Common myeloid progenitor, CD34-positive (primary cell): ENCODE data around the gene SP9.

Experiments
- CTCF ChIA-PET: fragments of 350-600 bp; sonication (Branson Sonifier 250); formaldehyde crosslinking; loops from one replicate; lab custom pipeline; 2021; ENCODE audit warnings: antibody characterized with exemption; lab: Charles Lee
- POLR2A ChIA-PET: fragments of 350-600 bp; sonication (Branson Sonifier 250); formaldehyde crosslinking; loops from one replicate; lab custom pipeline; 2021; ENCODE audit warnings: antibody characterized with exemption; lab: Charles Lee
- DNase-seq, 3 donors: peaks; one replicate each; pipeline versions ENCODE4 v3.0.0 to v3.0.0-alpha.2; 2013
- H3K27ac ChIP-seq, 2 experiments: 1 replicate in 1 of 2; 2 replicates in 1 of 2; pipeline ENCODE4 v1.7.0; 2013; ENCODE audit warnings: inconsistent platforms in 2 of 2, low read length in 2 of 2, mild to moderate bottlenecking in 2 of 2, low read depth in 1 of 2, moderate library complexity in 1 of 2; ENCODE audit not compliant: severe bottlenecking in 2 of 2, insufficient read depth in 1 of 2, poor library complexity in 1 of 2
- H3K27me3 ChIP-seq, 5 experiments: replicated peaks in 2 of 5; 1 replicate in 3 of 5; 2 replicates in 2 of 5; pipeline versions ENCODE4 v1.6.1 to v1.7.0; 2013; ENCODE audit warnings: low read length in 4 of 5, mild to moderate bottlenecking in 2 of 5, moderate library complexity in 2 of 5, inconsistent platforms in 1 of 5; ENCODE audit not compliant: insufficient read depth in 5 of 5, control insufficient read depth in 4 of 5
- H3K36me3 ChIP-seq, 4 experiments: 1 replicate in 2 of 4; 2 replicates in 2 of 4; pipeline versions ENCODE4 v1.6.1 to v1.7.0; 2013; ENCODE audit warnings: low read length in 3 of 4, control low read depth in 1 of 4, mild to moderate bottlenecking in 1 of 4; ENCODE audit not compliant: control insufficient read depth in 4 of 4, insufficient read depth in 4 of 4
- H3K4me1 ChIP-seq, 4 experiments: 1 replicate in 3 of 4; 2 replicates in 1 of 4; pipeline versions ENCODE4 v1.6.1 to v1.7.1; 2013; ENCODE audit warnings: low read length in 3 of 4, mild to moderate bottlenecking in 3 of 4, control low read depth in 1 of 4, inconsistent platforms in 1 of 4, moderate library complexity in 1 of 4; ENCODE audit not compliant: control insufficient read depth in 4 of 4, insufficient read depth in 4 of 4; ENCODE audit errors: control extremely low read depth in 1 of 4
- H3K4me3 ChIP-seq, 7 experiments: 1 replicate in 4 of 7; 2 replicates in 3 of 7; pipeline versions ENCODE4 v1.5.1 to v1.7.0; 2013; ENCODE audit warnings: mild to moderate bottlenecking in 7 of 7, low read length in 6 of 7, moderate library complexity in 6 of 7, inconsistent platforms in 2 of 7, low read depth in 2 of 7, control low read depth in 1 of 7; ENCODE audit not compliant: insufficient read depth in 4 of 7, control insufficient read depth in 1 of 7; ENCODE audit errors: extremely low read depth in 1 of 7
- H3K9me3 ChIP-seq, 5 experiments: 1 replicate in 4 of 5; 2 replicates in 1 of 5; pipeline versions ENCODE4 v1.6.1 to v1.7.1; 2013; ENCODE audit warnings: low read length in 4 of 5, mild to moderate bottlenecking in 2 of 5, inconsistent platforms in 1 of 5, low read depth in 1 of 5, moderate library complexity in 1 of 5; ENCODE audit not compliant: control insufficient read depth in 4 of 5, insufficient read depth in 2 of 5; ENCODE audit errors: control extremely low read depth in 1 of 5
- WGBS: methylation state at CpG from one replicate; pipeline ENCODE4 v1.1.5; 2013; ENCODE audit not compliant: insufficient coverage; 5-methylcytosine and 5-hydroxymethylcytosine counted together

The SP9 gene

DNA sequence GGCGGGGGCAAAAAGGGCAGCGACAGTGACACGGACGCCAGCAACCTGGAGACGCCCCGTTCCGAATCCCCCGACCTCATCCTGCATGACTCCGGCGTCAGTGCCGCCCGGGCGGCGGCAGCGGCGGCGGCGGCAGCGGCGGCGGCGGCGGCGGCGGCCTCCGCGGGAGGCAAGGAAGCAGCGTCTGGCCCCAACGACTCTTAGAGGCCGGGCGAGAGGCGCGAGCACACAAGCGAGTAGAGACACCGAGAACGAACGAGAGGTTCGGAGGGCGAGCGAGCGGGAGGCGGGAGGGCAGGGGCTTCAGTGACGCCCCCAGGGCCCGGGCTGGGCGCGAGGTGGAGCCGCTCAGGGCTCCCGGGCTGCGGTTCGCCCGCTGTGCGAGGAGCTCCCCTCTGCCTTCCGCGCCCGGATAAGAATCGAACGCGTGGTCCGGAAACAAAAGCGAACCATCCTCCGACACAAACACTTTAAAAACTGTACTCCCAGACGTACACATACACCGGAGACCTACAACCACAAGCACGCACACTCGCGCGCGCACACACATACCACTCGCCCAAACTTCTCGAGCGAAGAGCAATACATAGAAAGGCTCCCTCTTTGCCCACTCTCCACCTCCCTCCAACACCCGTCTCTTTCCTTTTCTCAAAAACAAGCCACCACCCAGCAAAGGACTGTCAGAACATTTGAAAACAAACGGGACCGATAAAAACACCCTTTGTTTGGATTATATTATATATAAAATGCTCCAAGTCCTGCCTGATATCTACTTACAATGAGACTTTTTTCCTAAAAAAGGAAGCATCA lies 2.8 kb downstream of the SP9 start:
- POLR2A ChIA-PET: interaction anchor here (0.7 kb wide), 1 partner anchor 90 kb away, joined by 3 read pairs; no protein-coding TSS in a partner anchor
- CTCF ChIA-PET: interaction anchor here (1.0 kb wide), 1 partner anchor 9 kb away, joined by 4 read pairs; no protein-coding TSS in a partner anchor
- Histone ChIP-seq H3K4me1 (peaks cover 4 to 67% (median 54%) of the 10 kb centered on the region in 4 experiments), H3K27me3 (peaks cover 27 to 99% (median 65%) of the 10 kb centered on the region in 5 experiments), H3K9me3 (no peaks in the 10 kb centered on the region), H3K36me3 (no peaks in the 10 kb centered on the region), H3K4me3 (peak overlapping the region in 5 of 7 experiments; percentile 46 to 64 (median 54)), H3K27ac (no peak overlapping the region)
- WGBS: 2% methylated on average over 62 of the region's 74 CpGs
- DNase-seq: peak in 2 of 3 donors; percentile 62 to 76

DNA sequence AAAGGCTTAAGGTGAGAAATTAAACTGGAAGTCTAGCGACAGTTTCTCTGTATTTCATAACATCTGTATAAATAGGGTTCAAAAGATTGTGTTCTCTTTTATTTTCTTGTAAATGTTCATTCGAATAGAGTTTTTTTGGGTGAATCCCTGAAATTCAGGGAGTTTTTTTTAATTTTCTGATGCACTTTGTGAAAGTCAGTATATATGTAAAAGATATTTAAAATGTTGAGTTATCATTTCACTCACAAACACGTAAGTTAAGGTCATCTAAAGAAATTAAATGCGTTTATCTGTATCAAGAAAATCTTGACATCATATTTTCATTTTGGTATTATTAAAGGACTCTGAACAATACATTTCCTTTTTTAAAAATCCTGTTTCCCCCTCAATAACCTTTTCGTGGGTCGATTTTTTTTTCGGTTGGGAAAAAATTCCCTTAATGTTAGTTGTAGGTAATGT lies 3.4 kb downstream of the SP9 start:
- DNase-seq: no peak
- H3K9me3 ChIP-seq: no peaks in the 10 kb centered on the region
- peaks cover 31 to 99% (median 63%) of the 10 kb centered on the region in 5 experiments for H3K27me3 ChIP-seq
- ChIA-PET CTCF (interaction anchor here (1.0 to 4.2 kb wide), 2 partner anchors 10 to 936 kb away, joined by 3 to 30 read pairs; no protein-coding TSS in a partner anchor), POLR2A (no interaction called here)
- no CpG with 5 or more reads among the region's 7 CpGs for WGBS
- no peak overlapping the region for H3K4me3 ChIP-seq
- H3K4me1 ChIP-seq: peaks cover 4 to 69% (median 55%) of the 10 kb centered on the region in 4 experiments
- no peak overlapping the region for H3K27ac ChIP-seq
- H3K36me3 ChIP-seq: no peaks in the 10 kb centered on the region

DNA sequence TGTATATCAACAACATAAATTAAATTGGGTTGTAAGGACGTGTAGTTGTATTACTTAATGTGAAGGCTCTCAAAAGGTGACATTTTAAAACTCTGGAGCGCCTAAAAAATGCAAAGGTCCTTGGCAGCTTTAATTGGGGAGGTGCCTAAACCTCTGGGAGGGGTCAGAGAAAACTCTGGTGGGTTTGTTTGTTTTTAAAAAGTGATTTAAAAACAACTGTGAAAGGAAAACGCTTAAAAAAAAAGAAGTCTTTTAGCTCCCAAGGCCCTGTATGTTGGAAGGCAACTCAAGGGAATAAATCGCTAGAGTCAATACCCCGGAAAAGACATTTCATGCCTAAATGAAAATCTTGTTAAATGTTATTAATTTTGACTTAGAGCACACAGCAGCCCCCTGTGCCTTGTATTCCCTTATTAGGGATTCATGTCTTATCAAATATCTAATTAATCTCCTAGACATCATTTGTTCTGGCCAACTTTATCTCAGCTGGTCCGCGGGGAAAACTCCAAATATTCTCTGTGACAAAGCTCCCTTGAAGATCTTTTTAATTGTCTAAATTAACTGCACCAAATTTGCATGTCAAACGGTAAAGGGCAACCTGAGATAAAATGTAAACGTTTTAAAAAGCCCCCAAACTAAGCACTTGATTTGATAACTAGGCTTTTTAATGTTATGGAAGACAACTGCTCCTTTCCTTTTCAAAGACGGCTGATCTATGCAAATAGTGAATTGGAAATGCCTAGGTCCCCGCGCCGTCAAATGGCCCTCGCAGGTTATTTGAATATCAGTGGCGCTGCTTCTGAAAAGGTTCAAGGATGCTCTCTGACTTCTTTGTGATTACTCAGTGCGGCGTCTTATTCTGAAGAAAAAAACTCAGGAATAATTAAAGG lies 4.2 kb downstream of the SP9 start:
- CTCF ChIA-PET: interaction anchor here (1.0 to 4.2 kb wide), 3 partner anchors 11 to 1312 kb away, joined by 3 to 30 read pairs (median 4); no protein-coding TSS in a partner anchor
- H3K27ac ChIP-seq: no peak overlapping the region
- WGBS: 11% methylated on average over 12 of the region's 17 CpGs
- peaks cover 39 to 99% (median 62%) of the 10 kb centered on the region in 5 experiments for H3K27me3 ChIP-seq
- POLR2A ChIA-PET: no interaction called here
- H3K4me1 ChIP-seq: peaks cover 4 to 68% (median 52%) of the 10 kb centered on the region in 4 experiments
- H3K36me3 ChIP-seq: no peaks in the 10 kb centered on the region
- no peak overlapping the region for H3K4me3 ChIP-seq
- no peaks in the 10 kb centered on the region for H3K9me3 ChIP-seq
- DNase-seq: no peak

DNA sequence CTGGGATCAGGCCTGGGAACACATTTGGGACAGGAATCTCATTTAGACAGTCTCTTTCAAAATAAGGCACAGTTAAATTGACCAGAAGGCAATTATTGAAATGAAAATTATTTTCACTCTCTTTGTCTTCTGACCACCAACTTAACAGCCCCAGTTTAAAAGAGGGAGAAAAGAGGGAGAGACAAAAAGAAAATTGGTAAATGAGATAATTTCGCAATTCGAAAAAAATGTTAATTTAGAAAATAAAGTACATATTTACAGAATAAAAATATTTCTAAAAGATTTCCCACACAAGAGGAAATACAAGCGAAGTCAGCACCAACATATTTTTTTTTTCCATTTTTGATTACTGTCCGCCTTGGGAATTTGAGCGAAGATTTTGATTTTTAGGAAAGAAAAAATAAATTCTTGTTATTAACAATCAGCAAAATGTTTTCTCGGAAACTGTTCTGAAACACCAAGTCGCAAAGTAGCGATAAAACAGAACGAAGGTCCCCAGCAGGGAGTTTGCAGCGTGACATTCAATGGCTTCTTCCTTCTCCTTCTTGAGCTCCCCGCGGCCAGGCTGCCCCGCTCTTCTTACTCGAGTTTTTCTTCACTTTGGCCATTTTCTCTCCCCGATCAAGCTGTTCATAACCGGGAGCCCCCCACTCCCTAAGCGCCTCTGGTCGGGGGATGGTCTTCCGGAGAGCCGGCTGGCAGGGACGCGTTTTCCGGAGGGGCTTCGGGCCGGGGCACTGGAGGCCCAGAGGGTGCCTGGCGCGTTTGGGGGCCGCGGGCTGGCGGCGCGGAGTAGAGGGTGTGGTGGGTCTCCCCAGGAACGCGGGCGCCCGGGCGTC lies 5.0 kb downstream of the SP9 start:
- Histone ChIP-seq H3K9me3 (no peaks in the 10 kb centered on the region), H3K27me3 (peaks cover 42 to 100% (median 64%) of the 10 kb centered on the region in 5 experiments), H3K4me1 (peaks cover 4 to 67% (median 50%) of the 10 kb centered on the region in 4 experiments), H3K4me3 (peak overlapping the region in 1 of 7 experiments; percentile 25), H3K36me3 (no peaks in the 10 kb centered on the region), H3K27ac (no peak overlapping the region)
- DNase-seq: peak in 2 of 3 donors; percentile 62 to 64
- 6% methylated on average over 16 of the region's 37 CpGs for WGBS
- ChIA-PET POLR2A (no interaction called here), CTCF (interaction anchor here (0.8 to 4.2 kb wide), 4 partner anchors 9 to 1312 kb away, joined by 4 to 30 read pairs (median 8); no protein-coding TSS in a partner anchor)

DNA sequence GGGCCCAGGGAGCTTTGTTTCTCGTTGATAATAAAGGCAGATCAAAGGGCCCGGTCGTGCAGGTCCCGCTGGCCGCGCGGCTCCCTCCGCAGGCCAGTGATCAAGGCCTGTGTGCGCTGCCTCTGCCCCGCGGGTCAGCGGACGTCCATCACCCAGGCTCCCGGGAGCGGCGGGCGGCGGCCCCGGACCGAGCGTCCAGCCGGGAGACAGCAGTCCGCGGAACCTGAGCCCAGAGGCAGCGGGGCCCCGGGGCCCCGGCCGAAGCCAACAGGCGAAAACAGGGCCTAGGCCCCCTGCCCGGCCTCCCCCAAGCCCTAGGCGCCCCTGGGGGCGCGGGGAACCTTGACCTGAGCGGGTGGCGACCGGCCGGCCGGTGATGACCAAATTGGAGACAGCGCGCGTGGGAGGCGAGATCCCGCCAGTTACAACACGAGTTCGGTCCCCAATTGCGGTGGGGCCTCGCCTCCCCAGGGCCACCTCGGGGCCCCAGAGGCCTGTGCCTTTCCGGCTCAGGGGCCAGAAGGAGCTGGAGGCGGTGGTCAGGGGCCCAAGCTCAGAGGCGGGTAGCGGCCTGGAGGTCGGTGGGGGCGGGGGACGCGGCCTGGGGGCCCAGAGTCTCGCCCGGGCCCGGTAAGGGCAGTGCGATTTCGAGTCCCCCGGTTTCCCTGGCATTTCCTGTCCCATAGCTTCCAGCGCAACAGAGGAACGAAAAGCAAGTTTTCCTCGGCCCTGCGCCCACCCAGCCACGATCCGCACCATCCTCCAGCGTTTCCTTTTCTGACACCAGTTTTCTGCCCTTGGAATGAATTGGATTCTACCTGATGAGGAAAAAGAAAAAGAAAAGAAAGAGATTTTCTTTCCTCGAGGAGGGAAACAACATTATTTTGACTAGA lies 5.9 kb downstream of the SP9 start:
- Histone ChIP-seq H3K36me3 (no peaks in the 10 kb centered on the region), H3K27me3 (peaks cover 39 to 100% (median 60%) of the 10 kb centered on the region in 5 experiments), H3K4me3 (no peak overlapping the region), H3K27ac (no peak overlapping the region), H3K9me3 (no peaks in the 10 kb centered on the region), H3K4me1 (peaks cover 0 to 59% (median 44%) of the 10 kb centered on the region in 4 experiments)
- DNase-seq: no peak
- ChIA-PET POLR2A (no interaction called here), CTCF (interaction anchor here (0.6 to 4.2 kb wide), 11 partner anchors 10 to 939 kb away, joined by 3 to 30 read pairs (median 4); partner anchors contain the start of gene OLA1)
- 8% methylated on average over 55 of the region's 70 CpGs for WGBS
